CD4-positive, alpha-beta T cell treated with Interferon alpha-2 for 1 hour (primary cell): ENCODE results near the gene TBXA2R.
"Not testable (repeated sequence)": the region's sequence is repeated elsewhere in the genome, so short reads cannot be mapped to it uniquely, and the experiment has no call there.

Experiments
- DNase-seq, 2 donors: peaks; one replicate each; pipeline ENCODE4 v3.0.0-alpha.2; 2020 to 2022

The TBXA2R gene

DNA sequence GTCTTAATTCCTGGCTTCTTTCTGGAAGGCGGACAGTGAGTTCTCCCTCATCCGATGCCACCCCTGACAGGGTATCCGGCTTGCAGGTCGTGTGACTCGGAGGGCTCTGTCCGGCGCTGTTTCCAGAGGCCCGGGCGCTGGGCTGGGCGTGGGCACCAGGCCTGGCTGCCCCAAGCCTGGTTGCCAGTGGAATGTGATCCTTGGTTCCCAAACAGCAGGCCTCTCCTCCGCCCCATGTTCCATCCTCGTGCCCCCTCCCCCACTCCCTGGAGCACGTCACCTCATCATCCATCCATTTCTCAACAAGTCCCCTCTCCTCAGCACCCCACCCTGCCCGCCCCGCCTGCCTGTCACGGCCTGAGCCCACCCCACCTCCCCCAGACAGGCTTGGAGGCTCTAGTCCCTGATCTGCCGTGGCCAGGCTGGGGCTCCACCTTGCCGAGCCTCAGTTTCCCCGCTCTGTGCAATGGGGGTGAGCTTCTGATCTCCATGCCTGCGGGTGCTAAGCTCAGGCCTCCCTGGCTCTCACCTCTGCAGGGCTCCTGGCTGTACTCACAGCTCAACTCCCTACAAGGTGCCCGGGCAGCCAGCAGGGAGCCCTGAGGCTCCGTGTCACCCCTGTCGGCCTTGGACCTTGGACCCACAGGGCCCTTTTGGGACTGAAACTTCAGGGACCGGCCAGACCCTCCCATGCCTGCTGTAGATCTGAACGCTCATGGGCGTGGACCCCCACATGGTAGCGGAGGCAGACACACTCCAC, 2.3 kb downstream of the TBXA2R start:
- DNase-seq: no peak

DNA sequence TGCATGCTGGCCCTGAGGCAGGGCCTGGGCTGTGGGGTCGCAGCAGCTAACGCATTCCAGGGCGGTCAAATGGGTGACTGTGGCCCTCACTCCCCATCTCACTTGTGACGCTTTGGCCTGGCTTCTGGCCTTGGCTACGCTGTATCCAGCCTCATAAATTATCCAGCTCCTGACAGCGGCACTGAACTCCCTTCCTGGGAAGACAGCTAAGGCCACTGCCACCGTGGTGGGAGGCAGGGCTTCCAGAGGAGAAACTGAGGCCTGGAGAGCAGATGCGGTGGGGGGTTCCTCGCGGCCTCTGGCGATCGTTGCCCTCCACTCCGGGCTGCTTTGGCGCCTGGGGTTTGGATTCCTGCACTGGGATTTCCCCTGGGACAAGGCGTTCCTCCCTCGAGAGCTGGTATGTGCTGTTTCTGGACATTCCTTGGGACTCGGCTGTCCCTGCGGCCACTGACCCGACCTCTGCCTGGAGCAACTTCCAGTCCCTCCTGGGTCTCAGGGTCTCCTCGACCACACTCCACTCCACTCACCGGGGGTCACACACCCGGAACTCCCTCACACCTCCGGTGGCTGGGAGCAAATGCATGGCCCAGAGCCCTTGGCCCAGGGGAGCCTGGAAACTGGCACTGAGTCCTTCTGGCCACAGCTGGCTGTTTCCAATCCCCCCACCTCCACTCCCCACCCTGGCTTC, 3.4 kb downstream of the TBXA2R start:
- DNase-seq: no peak

DNA sequence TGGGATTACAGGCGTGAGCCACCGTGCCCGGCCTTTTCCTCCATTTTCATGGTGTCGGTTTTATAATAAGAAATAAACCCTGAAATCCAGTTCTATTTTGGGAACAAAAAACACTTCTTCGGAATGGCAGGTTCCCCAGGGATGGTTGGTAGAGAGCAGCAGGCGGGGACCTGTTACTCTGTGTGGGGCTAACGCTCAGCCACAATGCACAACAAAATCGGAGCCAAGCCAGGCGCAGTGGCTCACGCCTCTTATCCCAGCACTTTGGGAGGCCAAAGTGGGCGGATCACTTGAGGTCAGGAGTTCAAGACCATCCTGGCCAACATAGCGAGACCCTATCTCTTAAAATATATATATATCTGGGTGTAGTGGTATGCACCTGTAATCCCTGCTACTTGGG, 5.7 kb downstream of the TBXA2R start:
- no peak for DNase-seq

GRCh38 chr19:3599776-3600187, 6.9 kb downstream of the TBXA2R start:
- no peak for DNase-seq

GRCh38 chr19:3595521-3596061, 11.1 kb downstream of the TBXA2R start:
- no peak for DNase-seq

- no peak for DNase-seq
These were observed 13.5 kb downstream of the TBXA2R start for GRCh38 chr19:3593156-3593555.

GRCh38 chr19:3591876-3592613, 14.6 kb downstream of the TBXA2R start:
- DNase-seq: no peak

DNA sequence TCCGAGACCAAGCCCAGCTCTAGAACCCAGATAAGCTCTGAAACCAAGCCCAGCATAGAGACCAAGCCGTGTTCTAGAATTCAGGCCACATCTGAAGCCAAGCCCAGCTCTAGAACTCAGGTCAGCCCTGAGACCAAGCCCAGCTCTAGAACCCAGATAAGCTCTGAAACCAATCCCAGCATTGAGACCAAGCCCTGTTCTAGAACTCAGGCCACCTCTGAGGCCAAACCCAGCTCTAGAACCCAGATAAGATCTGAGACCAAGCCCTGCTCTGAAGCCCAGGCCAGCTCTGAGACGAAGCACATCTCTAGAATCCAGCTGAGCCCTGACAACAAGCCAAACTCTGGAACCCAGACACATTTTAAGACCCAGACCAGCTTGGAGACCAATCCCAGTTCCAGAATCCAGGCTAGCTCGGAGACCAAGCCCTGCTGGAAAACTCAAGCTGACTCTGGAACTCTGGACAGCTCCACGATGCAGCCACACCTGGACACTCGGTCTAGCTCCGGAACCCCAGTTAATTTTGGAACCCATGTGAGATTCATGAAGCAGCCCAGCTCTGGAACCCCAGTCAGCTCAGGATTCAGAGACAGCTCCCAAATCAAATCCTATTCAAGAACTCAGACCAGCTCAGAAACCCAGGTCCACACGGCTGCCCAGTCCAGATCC, 15.6 kb downstream of the TBXA2R start:
- no peak for DNase-seq

GRCh38 chr19:3589949-3590348, 16.7 kb downstream of the TBXA2R start:
- no peak for DNase-seq

- no peak for DNase-seq
These were observed 17.2 kb downstream of the TBXA2R start for GRCh38 chr19:3589439-3589838.

- DNase-seq: no peak
These were observed 19.8 kb downstream of the TBXA2R start for GRCh38 chr19:3586707-3587346.

DNA sequence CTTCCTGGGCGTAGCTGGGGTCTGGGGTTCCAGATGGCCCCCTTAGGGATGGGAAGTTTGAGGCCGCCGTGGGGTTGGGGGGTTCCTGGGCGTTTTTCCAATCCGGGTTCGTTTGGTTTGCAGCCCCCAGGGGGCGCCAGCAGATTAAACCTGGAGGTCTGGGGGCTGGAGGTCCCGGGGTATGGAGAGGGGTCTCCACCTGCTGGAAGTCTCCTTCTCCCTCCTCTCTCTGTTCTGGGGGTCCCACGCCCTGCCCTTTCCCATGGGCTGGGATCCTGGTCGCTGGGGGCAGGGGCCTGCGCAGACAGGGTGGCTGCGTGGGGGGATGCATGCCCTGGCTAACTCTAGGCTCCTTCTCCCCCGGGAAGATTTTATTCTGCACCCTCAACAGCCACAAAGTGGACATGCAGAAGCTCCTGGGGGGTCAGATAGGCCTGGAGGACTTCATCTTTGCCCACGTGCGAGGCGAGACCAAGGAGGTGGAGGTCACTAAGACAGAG, 20.5 kb downstream of the TBXA2R start:
- peak; percentile 24 to 44 for DNase-seq

GRCh38 chr19:3585301-3586126, 21.2 kb downstream of the TBXA2R start, which contains the start of gene GIPC3:
Gene GIPC3, plus strand, starts transcription at chr19:3585478. Its CDS starts 120 bp downstream, at chr19:3585598.
- no peak for DNase-seq

GRCh38 chr19:3584036-3584802, 22.5 kb downstream of the TBXA2R start:
- DNase-seq: not testable (repeated sequence)

- DNase-seq: not testable (repeated sequence)
These were observed 24.9 kb downstream of the TBXA2R start for GRCh38 chr19:3581792-3582191.

DNA sequence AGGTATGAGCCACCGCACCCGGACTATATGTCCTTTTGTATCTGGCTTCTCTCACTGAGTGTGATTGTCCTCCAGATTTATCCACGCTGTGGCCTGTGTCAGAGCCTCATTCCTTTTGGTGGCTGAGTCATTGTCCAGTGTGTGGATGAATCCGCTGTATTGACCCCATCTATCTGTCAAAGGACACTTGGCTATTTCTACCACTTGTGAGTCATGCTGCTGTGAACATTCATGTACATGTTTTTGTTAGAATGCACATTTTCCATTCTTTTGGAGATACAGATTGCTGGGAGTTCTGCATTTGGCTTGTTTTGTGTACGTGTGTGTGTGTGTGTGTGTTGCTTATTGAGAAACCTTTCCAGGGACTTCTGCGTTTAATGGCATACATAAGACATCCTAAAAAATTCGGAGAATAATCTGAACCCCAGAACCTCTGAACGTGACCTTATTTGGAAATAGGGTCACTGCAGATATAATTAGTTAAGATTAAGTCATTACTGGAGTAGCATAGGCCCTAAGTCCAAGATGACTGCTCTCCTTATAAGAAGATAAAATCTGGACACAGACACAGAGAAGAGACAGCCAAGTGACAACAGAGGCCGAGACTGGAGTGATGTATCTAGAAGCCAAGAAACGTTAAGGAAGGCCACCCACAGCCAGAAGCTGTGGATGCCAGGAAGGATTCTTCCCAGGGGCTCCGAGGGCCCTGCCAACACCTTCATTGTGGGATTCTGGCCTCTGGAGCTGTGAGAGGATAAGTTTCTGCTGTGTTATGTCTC, 26.3 kb downstream of the TBXA2R start:
- DNase-seq: no peak

- DNase-seq: no peak
These were observed 28.3 kb downstream of the TBXA2R start for GRCh38 chr19:3578390-3578789.

- no peak for DNase-seq
These were observed 28.8 kb downstream of the TBXA2R start for GRCh38 chr19:3577723-3578344.
